NCI-H2081 treated with DMSO at 0.1 percent for 48 hours (cell line): ENCODE measurements around the gene BBS9.

Experiments used
- DNase-seq: peaks from one replicate; lab custom pipeline; 2025; lab: John Stamatoyannopoulos, UW

Gene BBS9

DNA sequence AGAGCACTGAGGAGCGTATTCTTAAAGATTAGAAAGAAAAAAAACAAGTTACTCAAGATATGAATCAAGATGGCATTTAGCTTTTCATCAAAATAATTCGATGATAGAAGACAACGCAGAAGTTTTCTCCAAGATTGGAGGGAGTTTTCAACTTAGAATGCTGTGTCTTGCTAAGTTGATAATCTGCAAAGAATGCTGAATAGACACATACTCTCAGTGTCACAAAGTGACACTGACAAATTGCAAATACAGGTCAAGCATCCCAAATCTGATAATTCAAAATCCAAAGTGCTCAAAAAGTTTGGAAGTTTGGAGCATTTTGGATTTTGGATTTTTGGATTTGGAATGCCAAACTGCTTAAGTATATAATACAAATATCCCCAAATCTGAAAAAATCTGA lies 243.8 kb downstream of the BBS9 start:
- no peak for DNase-seq

DNA sequence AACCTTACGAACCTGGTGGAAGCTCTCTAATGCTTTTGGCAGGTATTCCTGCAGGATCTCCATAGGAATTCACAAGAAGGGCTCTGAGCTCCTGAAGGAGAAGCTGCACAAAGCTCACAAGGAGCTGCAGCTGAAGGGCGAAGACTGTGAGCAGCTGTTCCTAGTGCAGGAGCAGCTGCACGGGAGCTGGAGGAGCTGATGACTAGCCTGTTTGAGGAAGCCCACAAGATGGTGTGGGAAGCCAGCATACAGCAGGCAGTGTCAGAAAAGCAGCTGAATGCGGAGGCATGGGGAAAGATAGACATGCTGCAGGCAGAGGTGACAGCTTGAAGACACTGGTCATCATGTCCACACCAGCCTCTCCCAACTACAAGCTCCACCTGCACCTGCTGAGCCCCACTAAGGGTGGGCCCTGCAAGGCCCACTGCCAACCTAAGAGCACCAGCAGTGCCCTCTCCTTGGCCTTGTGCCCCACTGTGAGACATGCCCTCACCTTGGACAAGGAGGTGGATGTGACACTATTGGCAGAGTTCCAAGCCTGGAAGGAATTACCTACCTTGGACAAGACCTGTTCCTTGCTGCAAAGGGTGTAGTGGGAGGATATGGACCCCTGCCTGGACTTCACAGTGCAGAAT lies 250.6 kb downstream of the BBS9 start:
- DNase-seq: no peak

DNA sequence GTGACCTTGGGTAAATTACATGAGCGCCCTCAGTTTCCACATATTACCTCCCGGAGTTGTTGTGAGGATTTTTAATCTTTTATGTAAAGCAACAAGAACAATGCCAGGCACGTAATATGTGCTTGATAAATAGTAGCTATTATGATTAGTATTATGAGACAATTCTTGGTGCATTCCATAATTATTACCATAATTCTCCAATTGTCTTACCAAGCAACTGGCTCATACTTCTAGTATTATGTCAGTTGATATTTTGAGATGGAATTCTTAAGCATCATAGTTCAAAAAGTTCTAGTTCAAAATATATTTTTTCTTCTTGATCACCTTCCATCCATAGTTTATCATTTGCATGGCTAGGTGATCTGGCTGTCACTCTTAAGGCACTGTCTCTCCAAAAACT lies 259.0 kb downstream of the BBS9 start:
- DNase-seq: no peak

DNA sequence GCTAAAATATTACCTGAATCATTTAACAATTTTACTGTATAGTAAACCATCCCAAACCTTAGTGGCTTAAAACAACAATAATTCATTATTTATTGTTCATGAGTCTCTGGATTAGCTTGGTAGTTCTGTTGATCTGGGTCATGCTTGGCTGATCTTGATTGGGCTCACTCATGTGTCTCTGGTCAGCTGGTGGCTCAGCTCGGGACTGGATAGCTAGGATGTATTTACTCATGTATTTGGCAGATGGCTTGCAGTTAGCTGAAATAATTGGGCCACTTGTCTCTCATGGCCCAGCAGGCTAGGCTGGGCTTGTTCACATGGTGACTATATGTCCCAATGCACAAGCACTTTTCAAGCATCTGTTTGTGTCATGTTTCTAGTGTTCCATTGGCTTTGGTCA lies 262.8 kb downstream of the BBS9 start:
- peak; percentile 80 for DNase-seq

- DNase-seq: no peak
Measured at GRCh38 chr7:33393770-33394169, 264.4 kb downstream of the BBS9 start.

DNA sequence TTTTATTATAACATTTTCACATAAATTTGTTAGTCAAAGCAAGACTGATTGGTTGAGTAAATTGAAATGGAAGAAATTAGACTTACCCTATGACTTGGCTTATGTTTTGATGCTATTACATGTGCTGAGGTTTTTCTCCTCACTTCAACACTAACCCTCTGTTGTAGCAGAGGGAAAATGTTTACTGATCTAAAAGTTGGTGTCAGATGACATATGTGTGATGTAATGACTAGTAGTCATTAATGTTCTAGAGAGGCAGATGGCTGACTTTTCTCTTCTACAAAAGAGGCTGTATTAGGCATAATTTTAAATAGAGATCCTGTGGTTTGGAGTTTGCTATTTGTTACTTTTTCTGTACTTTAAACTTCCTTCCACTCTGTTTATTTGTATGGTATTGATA lies 266.0 kb downstream of the BBS9 start:
- no peak for DNase-seq

DNA sequence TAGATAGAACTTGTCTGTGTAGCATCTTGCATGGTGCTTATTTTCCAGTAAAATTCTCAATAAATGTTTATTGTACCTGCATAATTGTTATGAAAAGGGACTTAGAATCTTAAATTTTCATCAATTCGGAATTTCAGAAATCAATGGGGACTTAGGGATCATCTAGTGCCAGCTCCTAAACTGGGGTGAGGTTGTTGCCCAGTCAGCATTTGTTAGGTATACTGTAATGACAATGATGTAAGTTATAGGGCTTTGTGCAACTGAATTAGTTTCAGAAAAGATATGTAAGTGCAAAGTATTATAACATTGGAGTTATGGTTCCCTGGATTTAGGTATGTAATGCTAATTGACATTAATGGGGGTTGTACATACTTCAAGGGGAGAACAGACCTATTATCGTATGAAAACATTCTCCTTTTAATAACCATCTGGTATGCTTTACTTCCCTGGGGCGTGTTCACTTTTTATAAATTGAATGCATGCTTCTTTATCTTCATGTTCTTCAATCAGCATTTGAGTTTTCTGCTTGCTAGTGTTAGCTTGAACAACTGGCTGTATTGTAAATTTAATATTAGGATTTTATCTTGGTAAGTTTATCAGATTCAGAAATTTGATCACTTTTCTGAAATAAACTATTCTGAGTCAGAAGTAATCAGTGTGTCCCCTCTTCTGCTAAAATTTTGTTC lies 270.3 kb downstream of the BBS9 start:
- DNase-seq: no peak

GRCh38 chr7:33400214-33400538 lies 270.8 kb downstream of the BBS9 start:
- no peak for DNase-seq

DNA sequence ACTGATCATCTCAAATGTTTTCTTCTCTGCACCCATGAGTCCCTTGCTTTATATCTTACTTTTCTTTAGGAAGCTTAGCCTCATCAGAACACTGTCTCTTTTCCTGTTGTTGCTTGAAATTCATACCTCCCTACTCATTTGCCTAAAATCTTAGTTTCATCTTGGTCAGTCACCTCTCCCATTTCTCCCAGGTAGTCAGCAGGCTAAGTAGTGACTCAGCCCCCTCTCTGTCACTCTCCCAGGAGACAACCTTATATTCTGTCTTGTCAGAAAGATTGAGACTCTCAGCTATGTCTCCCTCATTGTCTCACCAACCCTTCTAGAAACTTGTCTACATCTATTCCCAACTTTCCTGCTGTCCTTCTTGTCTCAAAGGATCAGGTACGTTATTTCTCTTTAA lies 280.9 kb downstream of the BBS9 start:
- no peak for DNase-seq

GRCh38 chr7:33411020-33411419 lies 281.7 kb downstream of the BBS9 start:
- no peak for DNase-seq

GRCh38 chr7:33412331-33412730 lies 283.0 kb downstream of the BBS9 start:
- no peak for DNase-seq

GRCh38 chr7:33418251-33418701 lies 288.9 kb downstream of the BBS9 start:
- DNase-seq: no peak

DNA sequence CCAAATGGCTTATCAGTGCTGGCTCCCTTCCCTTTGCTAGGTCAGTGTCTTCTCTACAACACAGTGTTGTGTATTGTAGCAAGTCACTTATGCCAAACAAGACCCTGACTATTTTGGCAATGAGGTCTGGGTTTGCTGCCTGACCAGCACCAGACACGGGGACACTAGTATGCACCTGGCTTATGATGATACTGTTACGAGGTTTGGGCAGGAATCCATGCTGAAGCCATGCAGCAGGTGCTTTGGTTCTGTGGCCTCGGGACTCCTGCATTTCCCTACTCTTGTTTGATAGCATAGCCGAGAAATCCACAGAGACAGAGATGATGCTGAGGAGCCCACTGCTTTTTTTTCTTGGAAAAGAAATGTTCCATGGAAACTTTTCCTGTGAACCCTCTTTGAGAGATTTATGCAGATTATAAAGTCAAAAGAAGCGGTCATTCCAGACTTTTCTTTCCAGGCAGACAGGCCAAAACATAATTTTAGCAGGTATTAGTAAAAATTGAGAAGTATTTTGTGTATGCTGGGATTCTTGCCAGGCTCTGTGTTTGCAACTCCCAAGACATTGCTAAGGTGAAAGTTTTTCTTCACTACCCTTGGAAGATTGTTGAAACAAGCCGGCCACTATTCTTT lies 291.1 kb downstream of the BBS9 start:
- no peak for DNase-seq

- DNase-seq: no peak
Measured at GRCh38 chr7:33421429-33421828, 292.1 kb downstream of the BBS9 start.

DNA sequence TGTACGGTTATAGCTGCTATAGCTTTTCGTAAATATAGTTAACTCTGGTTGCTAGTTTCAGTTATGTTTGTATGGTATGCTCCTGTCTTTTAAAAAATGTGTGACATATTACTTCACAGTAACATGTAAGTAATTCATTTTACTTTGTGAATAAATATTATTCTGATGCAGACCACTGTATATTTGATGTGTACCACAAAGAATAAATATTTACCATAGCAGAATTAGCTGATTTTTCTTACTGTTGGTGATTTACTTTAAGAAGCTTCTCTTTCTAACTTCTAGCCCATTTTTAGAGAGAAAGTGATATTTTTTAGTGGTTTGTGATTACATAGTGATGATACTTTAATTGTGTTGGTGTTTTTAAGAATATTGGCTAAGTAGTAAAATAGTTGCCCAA lies 292.8 kb downstream of the BBS9 start:
- no peak for DNase-seq

DNA sequence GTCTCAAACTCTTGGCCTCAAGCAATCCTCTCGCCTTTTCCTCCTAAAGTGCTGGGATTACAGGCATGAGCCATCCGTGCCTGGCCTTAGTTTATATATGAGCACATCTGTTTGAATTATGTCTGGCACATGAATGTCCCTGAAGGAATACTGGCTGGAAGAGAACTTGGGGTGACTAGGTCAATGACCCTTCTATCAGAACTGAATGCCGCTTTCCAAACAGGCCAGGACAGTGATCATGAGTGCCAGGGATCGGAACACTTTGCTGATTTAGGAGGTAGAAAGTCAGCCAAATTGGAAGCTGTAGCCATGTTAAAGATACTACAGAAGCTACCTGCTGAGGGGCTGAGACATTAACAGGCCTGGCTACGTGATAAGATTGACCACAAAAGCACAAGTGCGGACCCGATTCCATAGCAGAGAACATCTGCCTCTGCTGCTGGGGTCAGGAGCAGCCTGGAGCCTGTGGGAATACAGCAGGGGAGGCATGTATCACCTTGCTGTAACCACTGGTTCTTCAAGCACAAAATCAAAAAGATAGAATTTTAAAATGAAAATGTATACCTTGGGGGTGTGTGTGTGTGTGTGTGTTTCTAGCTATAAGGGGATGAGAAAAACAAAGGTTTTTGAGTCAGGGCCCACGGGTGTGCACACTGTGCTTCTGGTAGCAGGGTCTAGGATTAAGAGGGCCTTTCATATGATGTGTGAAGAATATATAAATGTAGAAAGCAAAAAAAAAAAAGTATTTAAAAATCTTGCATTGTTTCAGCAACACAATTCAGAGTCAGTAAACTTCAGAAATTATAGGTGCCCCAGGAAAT lies 293.7 kb downstream of the BBS9 start:
- DNase-seq: no peak

- DNase-seq: no peak
Measured at GRCh38 chr7:33423646-33424020, 294.3 kb downstream of the BBS9 start.

GRCh38 chr7:33425395-33425794 lies 296.0 kb downstream of the BBS9 start:
- DNase-seq: no peak

DNA sequence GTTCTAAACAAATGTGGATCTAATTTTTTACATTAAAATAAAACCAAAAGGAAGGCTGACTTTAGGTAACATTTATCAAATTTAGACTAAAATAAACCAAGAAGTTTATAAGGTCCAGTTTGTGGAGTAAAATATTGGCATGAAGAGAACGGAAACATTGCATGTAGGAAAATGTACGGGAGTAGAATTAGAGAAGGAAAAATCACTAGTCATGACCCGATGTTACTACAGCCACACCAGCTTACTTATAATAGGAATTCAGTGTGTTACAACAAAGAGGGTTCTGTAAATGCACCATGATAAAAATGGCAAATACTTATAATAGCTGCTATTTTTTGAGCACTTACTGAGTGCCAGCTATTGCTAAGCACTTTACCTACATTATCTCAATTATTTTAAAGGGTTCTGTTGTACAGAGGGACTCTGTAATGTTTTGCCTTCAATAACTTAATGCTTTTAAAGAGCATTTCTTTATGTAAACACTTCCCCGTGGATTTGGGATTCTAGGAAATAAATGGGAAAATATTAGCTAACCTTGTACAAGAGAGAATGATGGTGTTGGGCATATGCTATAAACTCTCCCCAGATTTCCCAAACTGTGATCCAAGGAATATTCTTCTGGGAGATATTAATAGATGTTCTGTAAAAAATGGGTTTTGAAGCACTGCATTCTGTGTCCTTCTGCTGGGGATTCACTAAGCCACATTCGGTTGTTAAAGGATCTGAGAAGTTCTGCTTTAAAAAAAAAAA lies 296.7 kb downstream of the BBS9 start:
- no peak for DNase-seq

GRCh38 chr7:33428415-33428814 lies 299.1 kb downstream of the BBS9 start:
- DNase-seq: no peak

GRCh38 chr7:33431543-33431942 lies 302.2 kb downstream of the BBS9 start:
- no peak for DNase-seq

GRCh38 chr7:33432821-33433220 lies 303.5 kb downstream of the BBS9 start:
- no peak for DNase-seq
